GM12878 (cell line): ENCODE measurements around the gene TVP23B. TPM values are rescaled to one million over a fixed set of nuclear protein-coding genes. Genes with fewer than 3 reads are reported as not detected.
"Not testable (repeated sequence)": the region's sequence is repeated elsewhere in the genome, so short reads cannot be mapped to it uniquely, and the experiment has no call there.

Source experiments
- ATAC-seq: fragments of 200-7000 bp; cut with Tn5 transposase; 3 replicates; pipeline ENCODE4 v1.9.1; 2020; ENCODE audit warnings: mild to moderate bottlenecking, moderate library complexity
- BruUV-seq: library from RNA; stranded (reverse); fragments of 400-500 nt; replicated peaks from 2 replicates; lab custom pipeline; 2021; lab: Mats Ljungman, UMichigan
- CTCF ChIA-PET: fragments of 300-600 bp; sonication (Branson Sonifier 250); formaldehyde crosslinking; extraction: SDS; loops from one replicate; lab custom pipeline; 2021; ENCODE audit warnings: inconsistent platforms; lab: Yijun Ruan, JAX
- POLR2A ChIA-PET: fragments of 350-600 bp; formaldehyde crosslinking; extraction: SDS; loops from one replicate; lab custom pipeline; 2021; ENCODE audit warnings: inconsistent platforms; lab: Charles Lee
- RAD21 ChIA-PET: fragments of 300-600 bp; sonication (Branson Sonifier 250); formaldehyde crosslinking; loops from one replicate; lab custom pipeline; 2023; ENCODE audit warnings: antibody characterized with exemption; ENCODE audit not compliant: unreplicated experiment; lab: Charles Lee
- SMC1A ChIA-PET: fragments of 300-600 bp; sonication (Branson Sonifier 250); formaldehyde crosslinking; loops from one replicate; lab custom pipeline; 2023; ENCODE audit not compliant: unreplicated experiment, uncharacterized antibody; lab: Charles Lee
- DNase-seq: peaks from one replicate; pipeline ENCODE4 v3.0.0-alpha.2; 2011; ENCODE audit warnings: low read depth, low spot score
- FAIRE-seq: peaks from 3 replicates; lab custom pipeline; 2011; peaks lifted over from hg19 to GRCh38; lab: Jason Lieb, UNC
- H2AFZ ChIP-seq: 2 replicates; pipeline ENCODE4 v1.6.0; 2011; ENCODE audit warnings: low read depth, low read length, control low read depth; ENCODE audit not compliant: control insufficient read depth
- H3K27ac ChIP-seq: 2 replicates; pipeline ENCODE4 v1.5.1; 2011; ENCODE audit warnings: control low read depth; ENCODE audit not compliant: control insufficient read depth, insufficient read depth
- H3K27me3 ChIP-seq, 2 experiments: replicated peaks in 1 of 2; 2 replicates each; pipeline versions ENCODE4 v1.6.0 to v1.6.1; 2011; ENCODE audit warnings: low read length in 1 of 2; ENCODE audit not compliant: control insufficient read depth in 2 of 2, insufficient read depth in 2 of 2
- H3K36me3 ChIP-seq, 2 experiments: 2 replicates each; pipeline ENCODE4 v1.5.1; 2011; ENCODE audit warnings: low read length in 1 of 2; ENCODE audit not compliant: control insufficient read depth in 2 of 2, insufficient read depth in 2 of 2
- H3K4me1 ChIP-seq: 2 replicates; pipeline ENCODE4 v1.6.1; 2011; ENCODE audit warnings: mild to moderate bottlenecking, low read length, moderate library complexity, mixed read lengths; ENCODE audit not compliant: control insufficient read depth, insufficient read depth
- H3K4me2 ChIP-seq: 2 replicates; pipeline ENCODE4 v1.6.0; 2011; ENCODE audit warnings: control low read depth; ENCODE audit not compliant: control insufficient read depth, insufficient read depth
- H3K4me3 ChIP-seq: fragments of 200-600 bp; sonication (generic); 2 replicates; pipeline ENCODE4 v1.5.1; 2016
- H3K79me2 ChIP-seq: 2 replicates; pipeline ENCODE4 v1.6.0; 2011; ENCODE audit warnings: low read length; ENCODE audit not compliant: control insufficient read depth, insufficient read depth
- H3K9ac ChIP-seq: 2 replicates; pipeline ENCODE4 v1.8.0; 2011; ENCODE audit warnings: low read length, control low read depth, mixed read lengths; ENCODE audit not compliant: control insufficient read depth, insufficient read depth
- H3K9me3 ChIP-seq: replicated peaks from 3 replicates; pipeline ENCODE4 v1.5.1; 2011; ENCODE audit warnings: mild to moderate bottlenecking, low read length; ENCODE audit not compliant: control insufficient read depth, insufficient read depth
- H4K20me1 ChIP-seq: 2 replicates; pipeline ENCODE4 v1.6.0; 2011; ENCODE audit not compliant: control insufficient read depth, insufficient read depth
- CTCF ChIP-seq, 3 experiments: IDR thresholded peaks in 2 of 3; conservative IDR thresholded peaks in 1 of 3; 2 replicates each; pipeline ENCODE4 v1.5.1; 2011; ENCODE audit warnings: low read depth in 3 of 3, low read length in 3 of 3, mild to moderate bottlenecking in 3 of 3, control low read depth in 2 of 3, moderate library complexity in 2 of 3, inconsistent platforms in 1 of 3, mixed read lengths in 1 of 3; ENCODE audit not compliant: control insufficient read depth in 2 of 3, insufficient read depth in 1 of 3; ENCODE audit errors: extremely low read depth in 1 of 3
- RAD21 ChIP-seq: IDR thresholded peaks from 2 replicates; pipeline ENCODE4 v1.6.1; 2011; ENCODE audit warnings: mild to moderate bottlenecking, low read depth, low read length, moderate library complexity; ENCODE audit not compliant: insufficient read depth
- SMC3 ChIP-seq: IDR thresholded peaks from 2 replicates; pipeline ENCODE4 v1.6.1; 2011; ENCODE audit warnings: low read length, improper control_type of control experiment, borderline replicate concordance
- WGBS: methylation state at CpG from one replicate; pipeline ENCODE4 v1.1.6; 2016; ENCODE audit warnings: low lambda C conversion rate; ENCODE audit not compliant: insufficient replicate concordance, insufficient coverage; ENCODE audit errors: missing lambda C conversion rate; 5-methylcytosine and 5-hydroxymethylcytosine counted together
- in situ Hi-C: fragments of 300-500 bp; cut with MboI; formaldehyde crosslinking; loops from 9 replicates; pipeline ENCODE4 v1.14.3; 2018; ENCODE audit warnings: mixed read lengths
- intact Hi-C: fragments of 100-400 bp; cut with micrococcal nuclease; formaldehyde crosslinking; loops from one replicate; pipeline ENCODE4 v1.14.2; 2022; ENCODE audit not compliant: unreplicated experiment
- polyA plus RNA-seq, 11 experiments: library from polyadenylated mRNA; depleted of rRNA in 4 of 11; unstranded in 6 of 11; stranded (reverse) in 5 of 11; fragments of >200 nt; fragmentation: Nextera tagmentation in 4 of 11; fragmentation: Illumina TruSeq in 1 of 11; extraction: Ambion mirVana in 4 of 11; extraction: Trizol in 1 of 11; gene quantifications; 1 replicate in 1 of 11; 2 replicates in 10 of 11; pipeline versions ENCODE4 v1.2.1 to v1.2.3, GENCODE V29; 2011 to 2016; ENCODE audit warnings: inconsistent platforms in 2 of 11, missing spikeins in 2 of 11, low read depth in 1 of 11
- total RNA-seq, 4 experiments: library from RNA; depleted of rRNA in 3 of 4; stranded (reverse); fragments of >200 nt in 3 of 4; fragmentation: Illumina TruSeq in 1 of 4; extraction: Trizol in 1 of 4; gene quantifications; 2 replicates each; pipeline versions ENCODE4 v1.2.1 to v1.2.3, GENCODE V29; 2013 to 2021

The TVP23B gene
- total and polyA plus RNA-seq, 10 of the 15 experiments (the other 5 are each of a cell fraction or from before 2014, with no cell fraction given): 21.5 to 105 (median 39.9) TPM

- BruUV-seq, H3K4me2 ChIP-seq, H3K4me3 ChIP-seq, H3K27me3 ChIP-seq, H3K27ac ChIP-seq, H3K36me3 ChIP-seq, H3K9me3 ChIP-seq, H2AFZ ChIP-seq, H3K79me2 ChIP-seq, POLR2A ChIA-PET, intact Hi-C loops, in situ Hi-C loops, H3K9ac ChIP-seq, H4K20me1 ChIP-seq, H3K4me1 ChIP-seq: not testable (repeated sequence)
- TF ChIP-seq CTCF (IDR thresholded peaks at IDR 0.05 in 2 of 3, conservative IDR thresholded peaks at IDR 0.05 in 1 of 3; ENCODE audit: control insufficient read depth in 2 of 3, extremely low read depth in 1 of 3, insufficient read depth in 1 of 3, low read depth in 3 of 3, low read length in 3 of 3): peak; percentile 28 to 42 (median 39); a peak in 4 of 6 replicates
- peak; percentile 48; the same call in 1 of the 2 replicates for TF ChIP-seq SMC3
- peak; percentile 56 for TF ChIP-seq RAD21
- CTCF ChIA-PET: interaction anchor here (0.8 to 2.2 kb wide), 2 partner anchors 144 to 191 kb away, joined by 3 to 13 read pairs; no protein-coding TSS in a partner anchor
- DNase-seq (peak; percentile 20), ATAC-seq (peak; percentile 91), FAIRE-seq (peak; percentile 86)
- WGBS: 34% methylated on average over 9 of the region's 9 CpGs
- SMC1A ChIA-PET: interaction anchor here (1.0 to 1.7 kb wide), 2 partner anchors 43 to 144 kb away, joined by 3 to 7 read pairs; no protein-coding TSS in a partner anchor
- RAD21 ChIA-PET: interaction anchor here (1.0 to 1.1 kb wide), 2 partner anchors 132 to 144 kb away, joined by 3 read pairs; no protein-coding TSS in a partner anchor
Measured at GRCh38 chr17:18816489-18817371, 35.7 kb downstream of the TVP23B start.
